Measurements from ENCODE around the gene ARPC5L.

ARPC5L gene

GRCh38 chr9:124820698-124821623, 41.0 kb upstream of the ARPC5L start:
- no peak for TF ChIP-seq CTCF (IDR thresholded peaks at IDR 0.05)

- TF ChIP-seq CTCF (IDR thresholded peaks at IDR 0.05) = no peak
These were observed 33.2 kb upstream of the ARPC5L start for GRCh38 chr9:124828489-124829333.

GRCh38 chr9:124829334-124829669, 32.6 kb upstream of the ARPC5L start:
- TF ChIP-seq CTCF (IDR thresholded peaks at IDR 0.05) = no peak

- no peak for TF ChIP-seq CTCF (IDR thresholded peaks at IDR 0.05)
These were observed 31.3 kb upstream of the ARPC5L start for GRCh38 chr9:124830593-124830992.

GRCh38 chr9:124831642-124832364, 30.1 kb upstream of the ARPC5L start:
- TF ChIP-seq CTCF (IDR thresholded peaks at IDR 0.05) = no peak

- no peak for TF ChIP-seq CTCF (IDR thresholded peaks at IDR 0.05)
These were observed 27.3 kb upstream of the ARPC5L start for GRCh38 chr9:124834591-124834990.

- no peak for TF ChIP-seq CTCF (IDR thresholded peaks at IDR 0.05)
These were observed 26.8 kb upstream of the ARPC5L start for GRCh38 chr9:124835026-124835557.
